22Rv1 (cell line): ENCODE data around the gene SERPINB7.
A peak's percentile ranks its signal among the peaks of the same experiment; 100 is the strongest.

Experiments used
- H3K27ac ChIP-seq: fragments of 450-650 bp; 2 replicates; pipeline ENCODE4 v1.5.1; 2017
- CTCF ChIP-seq: fragments of 450-650 bp; IDR thresholded peaks from 2 replicates; pipeline ENCODE4 v1.5.1; 2017; ENCODE audit warnings: mild to moderate bottlenecking
- ZFX ChIP-seq: fragments of 450-650 bp; IDR thresholded peaks from 2 replicates; pipeline ENCODE4 v1.6.1; 2017; ENCODE audit warnings: antibody characterized with exemption, borderline replicate concordance

The SERPINB7 gene

GRCh38 chr18:63775166-63775730 is at the start of gene SERPINB7:
SERPINB7 (plus strand) TSS chr18:63775418; CDS start chr18:63782373, 6,955 bp downstream.
- no peak within 1 kb of the TSS for H3K27ac ChIP-seq
- TF ChIP-seq CTCF, result no peak
- TF ChIP-seq ZFX, result no peak

- no peak for TF ChIP-seq CTCF
- TF ChIP-seq ZFX, result no peak
- no peak overlapping the region for H3K27ac ChIP-seq
Measured at GRCh38 chr18:63725682-63726480, 49.3 kb upstream of the SERPINB7 start.

- TF ChIP-seq ZFX, result no peak
- no peak for TF ChIP-seq CTCF
- no peak overlapping the region for H3K27ac ChIP-seq
Measured at GRCh38 chr18:63730773-63731172, 44.4 kb upstream of the SERPINB7 start.

- H3K27ac ChIP-seq, result no peak overlapping the region
- no peak for TF ChIP-seq CTCF
- no peak for TF ChIP-seq ZFX
Measured at GRCh38 chr18:63731215-63731614, 44.0 kb upstream of the SERPINB7 start.

GRCh38 chr18:63736876-63737275 is 38.3 kb upstream of the SERPINB7 start:
- no peak for TF ChIP-seq CTCF
- TF ChIP-seq ZFX, result no peak
- no peak overlapping the region for H3K27ac ChIP-seq

GRCh38 chr18:63741769-63742168 is 33.4 kb upstream of the SERPINB7 start:
- TF ChIP-seq CTCF, result peak; percentile 72
- no peak for TF ChIP-seq ZFX
- H3K27ac ChIP-seq, result no peak overlapping the region

- no peak for TF ChIP-seq CTCF
- no peak for TF ChIP-seq ZFX
Measured at GRCh38 chr18:63747006-63747405, 28.2 kb upstream of the SERPINB7 start.

More at GRCh38 chr18:63747006-63747405, 28.2 kb upstream of the SERPINB7 start:
- H3K27ac ChIP-seq, result no peak overlapping the region
